Endometrial microvascular endothelial cells (primary cell): Measurements from ENCODE around the gene METRNL. TPM values are rescaled to one million over a fixed set of nuclear protein-coding genes. Genes with fewer than 3 reads are reported as not detected.

Source experiments
- in situ Hi-C: cut with HindIII; loops from 2 replicates; pipeline ENCODE4 v1.10.0; 2017; ENCODE audit warnings: low sequenced_read_pairs, low pct_unique_long_range_greater_than_20kb; ENCODE audit errors: inconsistent ontology term
- total RNA-seq: library from RNA; depleted of rRNA; stranded (reverse); fragments of >200 nt; gene quantifications from one replicate; pipeline ENCODE4 v1.2.3, GENCODE V29; 2015; ENCODE audit errors: inconsistent ontology term

Gene METRNL
- total RNA-seq, 1 donor from 2014 or later = 11.9 TPM

GRCh38 chr17:83099570-83100181, 20.3 kb downstream of the METRNL start:
- in situ Hi-C loops = no loop called here

GRCh38 chr17:83100220-83100852, 20.9 kb downstream of the METRNL start:
- in situ Hi-C loops = no loop called here

- in situ Hi-C loops = no loop called here
Measured at GRCh38 chr17:83100853-83101391, 21.5 kb downstream of the METRNL start.

GRCh38 chr17:83101805-83102480, 22.5 kb downstream of the METRNL start:
- in situ Hi-C loops = no loop called here

DNA sequence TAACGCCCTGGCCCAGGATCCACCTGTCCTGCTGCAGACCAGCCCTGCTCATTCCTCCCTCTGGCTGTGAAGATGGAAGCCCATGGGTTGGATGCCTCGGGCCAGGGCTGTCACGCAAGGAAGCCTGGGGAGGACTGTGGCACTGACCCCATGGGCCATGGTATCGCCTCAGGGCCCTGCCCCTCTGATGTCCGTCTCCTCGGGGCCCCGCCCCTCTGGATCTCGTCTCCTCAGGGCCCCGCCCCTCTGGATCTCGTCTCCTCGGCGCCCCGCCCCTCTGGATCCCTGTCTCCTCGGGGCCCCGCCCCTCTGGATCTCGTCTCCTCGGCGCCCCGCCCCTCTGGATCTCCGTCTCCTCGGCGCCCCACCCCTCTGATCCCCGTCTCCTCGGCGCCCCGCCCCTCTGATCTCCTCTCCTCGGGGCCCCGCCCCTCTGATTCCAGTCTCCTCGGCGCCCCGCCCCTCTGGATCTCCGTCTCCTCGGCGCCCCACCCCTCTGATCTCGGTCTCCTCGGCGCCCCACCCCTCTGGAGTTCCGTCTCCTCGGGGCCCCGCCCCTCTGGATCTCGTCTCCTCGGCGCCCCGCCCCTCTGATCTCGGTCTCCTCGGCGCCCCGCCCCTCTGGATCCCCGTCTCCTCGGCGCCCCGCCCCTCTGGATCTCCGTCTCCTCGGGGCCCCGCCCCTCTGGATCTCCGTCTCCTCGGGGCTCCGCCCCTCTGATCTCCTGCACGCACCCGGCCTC, 24.0 kb downstream of the METRNL start:
- in situ Hi-C loops = no loop called here

DNA sequence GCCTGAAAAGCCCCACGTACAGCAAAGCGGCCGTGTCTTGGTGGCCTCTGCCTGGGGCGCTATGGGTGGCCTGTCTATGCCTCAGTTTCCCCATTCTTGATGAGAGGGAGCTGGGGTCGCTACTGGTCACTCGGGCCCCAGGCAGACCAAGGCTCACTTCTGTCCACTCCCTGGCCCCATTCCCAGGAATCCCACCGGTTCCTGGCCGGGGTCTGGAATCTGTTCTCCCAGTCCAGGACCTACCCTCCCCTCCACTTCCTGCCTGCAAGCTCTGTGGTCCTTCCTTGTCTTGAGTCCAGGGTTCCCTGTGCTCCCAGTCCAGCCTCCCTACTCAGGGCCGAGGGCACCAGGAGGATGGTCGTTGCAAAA, 24.5 kb downstream of the METRNL start:
- in situ Hi-C loops = no loop called here

DNA sequence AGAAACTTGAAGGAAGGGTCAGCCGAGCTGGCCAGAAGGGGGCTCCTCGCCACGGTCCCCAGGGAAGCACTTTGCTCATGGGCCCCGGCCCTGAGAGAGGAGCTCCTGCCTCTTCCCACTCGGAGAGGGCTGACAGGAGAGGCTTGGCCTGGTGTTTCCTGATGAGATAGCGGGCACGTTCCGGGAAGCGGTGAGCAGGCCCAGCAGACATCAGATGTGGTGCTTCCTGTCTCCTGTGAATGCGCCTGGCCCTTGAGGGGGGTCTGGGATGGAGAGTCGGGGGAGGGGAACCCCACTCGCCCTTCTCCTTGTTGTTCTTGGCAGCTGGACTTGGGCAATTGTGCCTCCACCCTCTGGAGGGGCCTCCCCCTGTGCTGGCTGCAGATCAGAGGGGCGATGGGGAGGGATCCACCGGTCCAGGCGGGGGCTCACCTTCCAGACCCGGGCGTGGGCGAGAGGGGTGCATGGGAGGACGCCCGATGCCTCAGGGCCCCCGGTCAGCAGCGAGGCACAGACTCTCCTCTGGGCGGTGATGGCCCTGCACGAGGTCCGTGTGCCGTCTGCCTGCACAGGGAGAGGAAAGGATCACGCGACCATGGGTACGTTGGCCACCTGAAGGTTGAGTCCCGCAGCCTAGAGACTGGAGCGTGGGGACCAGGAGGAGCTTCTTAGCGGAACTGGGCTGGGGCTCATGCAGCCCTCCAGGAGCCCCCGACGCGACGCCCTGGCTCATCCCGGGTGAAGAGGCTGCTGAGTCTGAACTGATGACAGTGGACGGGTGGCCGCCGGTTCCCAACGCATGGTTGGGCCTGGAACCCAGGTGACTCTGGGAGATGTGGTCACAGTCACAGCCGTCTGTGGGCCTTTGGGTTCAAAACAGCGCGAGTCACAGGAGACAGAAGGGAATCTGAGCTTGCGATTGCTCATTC, 25.4 kb downstream of the METRNL start:
- in situ Hi-C loops = no loop called here

DNA sequence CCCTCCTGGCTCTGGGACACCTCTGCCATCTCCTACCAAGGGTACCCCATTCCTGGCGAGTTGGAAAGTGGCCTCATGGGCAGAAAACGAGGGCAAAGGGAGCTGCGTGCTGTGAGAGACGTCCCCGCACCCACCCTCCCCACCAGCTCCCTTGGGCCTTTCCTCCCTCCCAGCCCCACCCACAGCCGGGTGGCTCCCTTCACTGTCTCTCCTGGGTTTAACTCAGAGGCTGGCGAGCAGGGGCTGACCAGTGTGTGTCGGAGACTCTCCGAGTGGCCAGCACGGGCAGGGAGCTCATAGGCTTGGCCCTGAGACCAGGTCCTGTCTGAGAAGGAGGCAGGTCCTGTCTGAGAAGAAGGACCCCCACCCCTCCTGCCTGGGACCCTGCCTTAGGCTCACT, 26.1 kb downstream of the METRNL start:
- in situ Hi-C loops = no loop called here

GRCh38 chr17:83106056-83106588, 26.7 kb downstream of the METRNL start:
- in situ Hi-C loops = no loop called here

DNA sequence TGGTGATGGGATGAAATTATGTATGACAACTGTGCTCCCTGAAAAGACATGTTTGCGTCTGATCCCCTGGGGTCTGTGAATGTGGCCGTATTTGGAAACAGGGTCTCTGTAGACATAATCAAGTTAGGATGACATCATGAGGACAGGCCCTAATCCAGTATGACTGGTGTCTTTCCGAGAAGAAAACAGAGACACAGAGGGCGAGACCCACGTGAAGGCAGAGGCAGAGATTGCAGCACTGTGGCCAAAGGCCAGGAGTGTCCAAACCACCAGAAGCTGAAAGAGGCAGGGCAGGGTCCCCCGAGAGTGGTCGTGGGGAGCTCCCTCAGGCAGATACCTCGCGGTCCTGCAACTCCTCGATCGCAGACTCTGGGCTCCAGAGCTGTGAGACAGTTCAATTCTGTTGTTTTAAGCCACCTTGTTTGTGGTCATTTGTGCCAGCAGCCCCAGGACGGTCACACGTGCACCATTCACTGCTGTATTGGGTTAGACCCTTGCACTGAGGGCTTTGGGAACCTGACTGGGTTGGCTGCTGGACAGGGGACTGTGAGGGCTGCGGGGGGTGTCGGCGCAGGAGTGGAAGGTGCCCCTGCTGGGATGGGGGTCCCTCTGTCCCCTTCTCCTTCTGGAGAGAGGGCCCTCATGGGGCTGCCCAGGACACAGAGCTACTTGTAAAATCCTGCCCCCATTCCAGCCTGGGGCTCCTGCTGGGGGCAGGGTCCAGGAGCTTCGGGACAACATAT, 27.7 kb downstream of the METRNL start:
- in situ Hi-C loops = no loop called here

GRCh38 chr17:83107656-83108048, 28.2 kb downstream of the METRNL start:
- in situ Hi-C loops = no loop called here

GRCh38 chr17:83108709-83109108, 29.3 kb downstream of the METRNL start:
- in situ Hi-C loops = no loop called here

DNA sequence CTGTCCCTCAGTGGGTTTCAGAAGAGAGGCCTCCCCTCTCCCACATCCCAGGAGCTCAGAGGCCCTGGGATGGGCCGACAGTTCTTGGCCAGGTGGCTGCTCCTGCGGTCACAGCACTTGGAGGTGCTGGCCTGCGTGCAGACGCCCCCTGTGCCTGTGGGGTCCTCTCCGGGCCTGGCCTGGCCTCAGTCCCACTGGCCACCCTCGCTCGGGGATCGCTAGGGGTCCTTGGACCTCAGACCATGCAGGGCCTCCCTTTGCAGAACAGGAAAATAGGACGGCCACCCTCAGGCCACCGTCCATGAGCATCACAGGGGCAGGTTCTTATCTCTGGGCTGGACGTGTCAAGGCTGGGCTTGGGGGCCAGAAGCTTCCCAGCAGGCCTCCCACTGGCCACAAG, 30.0 kb downstream of the METRNL start:
- in situ Hi-C loops = no loop called here

- in situ Hi-C loops = no loop called here
Measured at GRCh38 chr17:83109793-83110645, 30.6 kb downstream of the METRNL start.

DNA sequence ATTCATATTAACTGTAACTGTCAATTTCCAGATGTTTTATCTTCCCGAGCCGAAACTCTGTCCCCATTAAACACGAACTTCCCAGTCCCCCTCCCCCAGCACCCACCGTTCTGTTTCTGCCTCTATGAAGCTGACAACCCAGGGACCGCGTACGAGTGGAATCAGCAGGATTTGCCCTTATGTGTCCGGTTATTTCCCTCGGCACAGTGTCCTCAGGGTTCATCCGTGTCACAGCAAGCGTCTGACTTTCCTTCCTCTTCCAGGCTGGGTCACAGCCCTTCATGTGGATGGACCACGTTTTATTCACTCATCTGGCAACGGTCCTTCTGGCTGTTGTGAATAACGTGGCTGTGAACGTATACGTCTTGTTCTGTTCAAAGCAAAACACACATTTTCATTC, 31.3 kb downstream of the METRNL start:
- in situ Hi-C loops = no loop called here

DNA sequence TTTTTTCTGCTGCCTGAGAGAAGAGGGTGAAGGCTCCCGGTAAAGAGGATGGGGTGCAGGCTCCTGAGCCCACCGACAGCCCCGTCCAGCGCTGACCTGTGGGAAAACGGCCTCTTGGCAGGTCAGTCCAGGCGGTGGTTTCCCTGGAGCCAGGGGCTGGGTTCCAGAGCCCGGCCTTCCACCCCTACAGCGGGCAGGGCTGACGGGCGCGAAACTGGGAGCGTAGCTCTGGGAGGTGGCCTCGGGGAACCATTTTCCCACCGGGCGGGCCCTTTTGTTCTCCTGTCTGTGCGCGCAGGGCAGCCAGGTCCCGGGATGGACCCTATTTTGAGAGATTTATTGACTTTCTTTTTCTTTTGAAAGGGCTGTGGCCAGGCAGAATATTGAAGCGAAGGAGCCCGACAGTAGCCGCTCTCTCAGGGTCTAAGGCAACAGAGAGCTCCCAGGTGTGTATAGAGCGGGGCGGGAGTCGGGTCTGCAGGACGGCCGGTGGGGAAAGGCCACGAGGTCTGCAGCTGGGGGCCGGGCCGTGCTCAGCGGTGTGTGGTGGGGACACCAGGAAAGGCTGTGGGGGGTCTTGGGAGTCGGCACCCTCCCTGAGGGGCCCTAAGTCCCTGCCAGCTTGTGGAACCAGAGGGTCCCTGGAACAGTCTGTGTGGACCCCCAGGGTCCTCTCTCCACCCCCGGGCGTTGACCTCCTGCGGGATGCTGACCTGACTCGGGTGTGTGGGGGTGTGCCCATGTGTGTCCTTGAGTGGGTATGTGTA, 32.3 kb downstream of the METRNL start:
- in situ Hi-C loops = no loop called here
